Renal cortex interstitium (tissue), 11 donors: ENCODE results near the gene SLC26A8. TPM values are rescaled to one million over a fixed set of nuclear protein-coding genes. Genes with fewer than 3 reads are reported as not detected.
"Not testable (repeated sequence)": the region's sequence is repeated elsewhere in the genome, so short reads cannot be mapped to it uniquely, and the experiment has no call there.

ENCODE experiments used
- DNase-seq, 11 donors: peaks; one replicate each; pipeline ENCODE4 v3.0.0-alpha.2; 2013; ENCODE audit warnings: low read depth in 9 of 11, low spot score in 4 of 11; ENCODE audit errors: extremely low read depth in 1 of 11
- polyA plus RNA-seq, 3 donors: library from polyadenylated mRNA; unstranded; fragments of 120-200 nt; gene quantifications; one replicate each; pipeline ENCODE4 v1.2.1, GENCODE V29; 2013; ENCODE audit not compliant: insufficient read length in 3 of 3

SLC26A8 gene
- polyA plus RNA-seq, 3 donors = 0.23 to 0.44 (median 0.27) TPM

- DNase-seq = no peak
These were observed 97.8 kb downstream of the SLC26A8 start for GRCh38 chr6:35926509-35927215.

GRCh38 chr6:35925961-35926360 is 98.5 kb downstream of the SLC26A8 start:
- no peak for DNase-seq

- DNase-seq = no peak
These were observed 100.3 kb downstream of the SLC26A8 start for GRCh38 chr6:35924146-35924545.

GRCh38 chr6:35922139-35922554 is 102.3 kb downstream of the SLC26A8 start:
- DNase-seq = no peak

GRCh38 chr6:35920793-35921732 is 103.4 kb downstream of the SLC26A8 start, which contains the start of gene SRPK1:
Gene SRPK1, minus strand, starts transcription at chr6:35921098. Its CDS starts 42 bp downstream, at chr6:35921056.
- DNase-seq = peak; percentile 70 to 87 (median 80)

GRCh38 chr6:35919827-35920751 is 104.4 kb downstream of the SLC26A8 start:
- peak in 5 of 11 donors; percentile 12 to 38 (median 33) for DNase-seq

- no peak for DNase-seq
These were observed 105.2 kb downstream of the SLC26A8 start for GRCh38 chr6:35919085-35919826.

GRCh38 chr6:35916893-35917292 is 107.5 kb downstream of the SLC26A8 start:
- not testable (repeated sequence) for DNase-seq

GRCh38 chr6:35916056-35916455 is 108.4 kb downstream of the SLC26A8 start:
- DNase-seq = no peak

GRCh38 chr6:35914536-35914935 is 109.9 kb downstream of the SLC26A8 start:
- DNase-seq = no peak

- DNase-seq = no peak
These were observed 112.4 kb downstream of the SLC26A8 start for GRCh38 chr6:35911871-35912653.

GRCh38 chr6:35909571-35909970 is 114.9 kb downstream of the SLC26A8 start:
- DNase-seq = not testable (repeated sequence)

- not testable (repeated sequence) for DNase-seq
These were observed 115.6 kb downstream of the SLC26A8 start for GRCh38 chr6:35908753-35909401.

GRCh38 chr6:35907750-35908149 is 116.7 kb downstream of the SLC26A8 start:
- DNase-seq = no peak

GRCh38 chr6:35906499-35906846 is 118.0 kb downstream of the SLC26A8 start:
- no peak for DNase-seq

GRCh38 chr6:35905841-35906498 is 118.5 kb downstream of the SLC26A8 start:
- no peak for DNase-seq
